Tibial nerve (tissue), 3 donors: ENCODE data around the gene PPP1CB.

ENCODE experiments used
- CTCF ChIP-seq, 5 experiments: fragments of 200-600 bp in 3 of 5; fragments of 450-650 bp in 2 of 5; sonication (generic) in 3 of 5; IDR thresholded peaks; one replicate each; pipeline ENCODE4 v1.5.1; 2016 to 2019; ENCODE audit warnings: antibody characterized with exemption in 5 of 5, mild to moderate bottlenecking in 3 of 5, moderate library complexity in 2 of 5
- POLR2A ChIP-seq, 2 donors: fragments of 450-650 bp; IDR thresholded peaks; one replicate each; pipeline ENCODE4 v1.6.1; 2017; ENCODE audit warnings: antibody characterized with exemption in 2 of 2, mild to moderate bottlenecking in 2 of 2, moderate library complexity in 2 of 2

DNA sequence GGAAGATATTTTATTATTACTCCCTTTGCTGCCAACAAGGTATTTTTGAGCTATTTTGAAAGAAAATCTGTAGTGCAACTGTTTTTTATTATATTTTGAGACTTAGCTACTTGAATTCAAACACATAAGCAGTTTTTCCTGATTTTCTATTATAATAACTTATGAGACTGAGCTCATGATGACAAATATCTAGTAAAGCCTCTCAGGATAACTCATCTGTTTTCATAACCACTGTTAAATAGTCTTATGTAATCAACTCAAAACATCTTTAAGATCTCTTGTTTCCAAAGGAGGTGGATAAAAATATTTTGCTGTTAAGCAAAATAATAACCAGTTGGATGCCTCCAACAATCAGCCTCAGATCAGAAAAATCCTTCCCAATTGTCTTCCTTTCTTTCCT is 21.9 kb upstream of the PPP1CB start:
- TF ChIP-seq CTCF (IDR thresholded peaks at IDR 0.05) (no peak), POLR2A (IDR thresholded peaks at IDR 0.05) (no peak)
